ENCODE data around the gene MYH11.

The MYH11 gene

GRCh38 chr16:15856901-15857698 lies at the start of gene MYH11:
Gene MYH11, minus strand, starts transcription at chr16:15857028. Its CDS starts 18,776 bp downstream, at chr16:15838252.
- in situ Hi-C loops (cut with MboI; ENCODE audit: low sequenced_read_pairs), result no loop called here

GRCh38 chr16:15906439-15906838 lies 49.6 kb upstream of the MYH11 start:
- in situ Hi-C loops (cut with MboI; ENCODE audit: low sequenced_read_pairs), result no loop called here

- in situ Hi-C loops (cut with MboI; ENCODE audit: low sequenced_read_pairs), result no loop called here
These were observed 47.1 kb upstream of the MYH11 start for GRCh38 chr16:15903960-15904359.

GRCh38 chr16:15900901-15901500 lies 44.2 kb upstream of the MYH11 start:
- in situ Hi-C loops (cut with MboI; ENCODE audit: low sequenced_read_pairs), result no loop called here

GRCh38 chr16:15900357-15900756 lies 43.5 kb upstream of the MYH11 start:
- in situ Hi-C loops (cut with MboI; ENCODE audit: low sequenced_read_pairs), result no loop called here

GRCh38 chr16:15899538-15900100 lies 42.8 kb upstream of the MYH11 start:
- in situ Hi-C loops (cut with MboI; ENCODE audit: low sequenced_read_pairs), result no loop called here

GRCh38 chr16:15898654-15899053 lies 41.8 kb upstream of the MYH11 start:
- in situ Hi-C loops (cut with MboI; ENCODE audit: low sequenced_read_pairs), result no loop called here

DNA sequence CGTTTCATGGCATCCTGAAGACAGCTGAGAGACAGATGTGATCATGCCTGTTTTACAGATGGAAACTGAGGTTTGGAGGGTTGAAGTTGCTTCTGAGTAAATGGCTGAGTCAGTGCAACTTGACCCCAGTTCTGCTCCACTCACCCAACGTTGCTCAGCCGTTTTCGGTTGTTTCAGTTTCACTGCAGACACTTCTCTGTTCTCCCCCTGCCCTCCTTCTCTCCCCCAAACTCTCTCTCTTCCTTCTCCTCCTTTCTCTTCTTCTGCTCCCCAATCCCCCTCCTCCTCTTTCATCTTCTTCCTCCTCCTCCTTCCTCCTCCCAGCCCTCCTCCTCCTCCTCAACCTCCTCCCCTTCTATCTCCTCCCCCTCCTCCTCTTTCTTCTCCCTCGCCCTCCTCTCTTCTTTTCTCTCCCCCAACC lies 41.0 kb upstream of the MYH11 start:
- in situ Hi-C loops (cut with MboI; ENCODE audit: low sequenced_read_pairs), result no loop called here

DNA sequence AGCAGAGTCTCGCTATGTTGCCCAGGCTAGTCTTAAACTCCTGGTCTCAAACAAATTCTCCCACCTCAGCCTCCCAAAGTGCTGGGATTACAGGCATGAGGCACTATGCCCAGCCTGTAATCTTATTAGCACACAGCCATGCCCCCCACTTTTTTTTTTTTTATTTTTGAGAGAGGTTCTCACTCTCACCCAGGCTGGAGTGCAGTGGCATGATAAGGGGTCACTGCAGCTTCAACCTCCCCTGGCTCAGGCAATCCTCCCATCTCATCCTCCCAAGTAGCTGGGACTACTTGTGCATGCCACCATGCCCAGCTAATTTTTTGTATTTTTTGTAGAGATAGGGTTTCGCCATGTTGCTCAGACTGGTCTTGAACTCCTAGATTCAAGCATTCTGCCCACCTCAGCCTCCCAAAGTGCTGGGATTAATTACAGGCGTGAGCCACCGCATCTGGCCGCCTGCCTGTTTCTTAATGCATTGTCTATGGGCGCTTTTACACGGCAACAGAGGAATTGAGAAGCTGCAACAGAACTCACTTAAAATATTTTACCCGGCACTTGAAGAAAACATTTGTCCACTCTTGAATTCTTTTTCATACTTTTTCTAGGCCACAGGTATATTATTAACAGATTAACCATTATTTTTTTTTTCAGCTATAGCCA lies 40.4 kb upstream of the MYH11 start:
- in situ Hi-C loops (cut with MboI; ENCODE audit: low sequenced_read_pairs), result no loop called here

DNA sequence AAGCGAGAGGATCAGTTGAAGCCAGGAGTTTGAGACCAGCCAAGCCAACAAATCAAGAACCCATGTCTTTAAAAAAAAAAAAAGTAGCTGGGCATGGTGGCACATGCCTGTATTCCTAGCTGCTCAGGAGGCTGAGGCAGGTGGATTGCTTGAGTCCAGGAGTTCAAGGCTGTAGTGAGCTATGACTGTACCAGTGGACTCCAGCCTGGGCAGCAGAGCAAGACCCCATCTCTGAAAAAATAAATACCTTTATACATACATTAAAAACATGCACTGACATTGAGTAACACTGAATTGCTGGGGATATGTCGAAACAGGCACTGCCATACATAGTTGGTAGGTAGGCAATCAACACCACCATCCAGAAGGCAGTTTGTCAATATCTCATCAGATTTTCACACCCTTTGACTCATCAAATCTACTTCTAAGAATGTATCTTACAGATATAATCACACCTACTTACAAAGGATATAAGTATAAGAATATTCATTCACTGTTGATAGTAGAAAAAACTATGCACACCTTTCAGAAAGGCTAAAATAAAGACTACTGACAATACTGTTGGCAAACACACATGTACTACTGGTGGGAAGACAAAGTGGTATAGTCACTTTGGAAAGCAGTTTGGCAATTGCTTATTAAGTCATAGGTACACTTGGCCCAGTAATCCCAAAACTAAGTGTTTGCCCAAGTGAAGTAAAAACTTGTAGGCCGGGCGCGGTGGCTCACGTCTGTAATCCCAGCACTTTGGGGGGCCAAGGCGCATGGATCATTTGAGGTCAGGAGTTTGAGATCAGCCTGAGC lies 37.9 kb upstream of the MYH11 start:
- in situ Hi-C loops (cut with MboI; ENCODE audit: low sequenced_read_pairs), result no loop called here

- in situ Hi-C loops (cut with MboI; ENCODE audit: low sequenced_read_pairs), result no loop called here
These were observed 34.7 kb upstream of the MYH11 start for GRCh38 chr16:15891508-15891907.

- in situ Hi-C loops (cut with MboI; ENCODE audit: low sequenced_read_pairs), result no loop called here
These were observed 31.5 kb upstream of the MYH11 start, which contains the start of gene CEP20 for GRCh38 chr16:15888072-15888976. Gene CEP20, minus strand, starts transcription at chr16:15888603. Its CDS starts 18 bp downstream, at chr16:15888585.

- in situ Hi-C loops (cut with MboI; ENCODE audit: low sequenced_read_pairs), result no loop called here
These were observed 30.5 kb upstream of the MYH11 start for GRCh38 chr16:15887283-15887682.

GRCh38 chr16:15886078-15886477 lies 29.2 kb upstream of the MYH11 start:
- in situ Hi-C loops (cut with MboI; ENCODE audit: low sequenced_read_pairs), result no loop called here

DNA sequence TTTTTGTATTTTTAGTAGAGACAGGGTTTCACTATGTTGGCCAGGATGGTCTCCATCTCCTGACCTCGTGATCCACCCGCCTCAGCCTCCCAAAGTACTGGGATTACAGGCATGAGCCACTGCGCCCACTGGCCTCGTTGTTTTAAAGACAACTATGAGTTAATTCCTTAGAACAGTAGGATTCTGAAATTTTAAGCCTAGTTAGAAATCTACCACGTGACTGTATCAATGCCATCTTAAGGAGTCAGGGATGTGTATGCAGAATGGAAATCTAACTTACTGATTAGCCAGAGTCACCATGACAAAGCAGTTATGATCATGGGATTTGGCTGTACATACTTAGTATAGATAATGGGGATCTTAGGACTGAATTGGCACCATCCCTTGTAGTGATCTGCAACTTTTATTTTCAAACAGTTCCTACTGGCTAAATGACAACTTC lies 28.8 kb upstream of the MYH11 start:
- in situ Hi-C loops (cut with MboI; ENCODE audit: low sequenced_read_pairs), result no loop called here

GRCh38 chr16:15882563-15882962 lies 25.7 kb upstream of the MYH11 start:
- in situ Hi-C loops (cut with MboI; ENCODE audit: low sequenced_read_pairs), result no loop called here

DNA sequence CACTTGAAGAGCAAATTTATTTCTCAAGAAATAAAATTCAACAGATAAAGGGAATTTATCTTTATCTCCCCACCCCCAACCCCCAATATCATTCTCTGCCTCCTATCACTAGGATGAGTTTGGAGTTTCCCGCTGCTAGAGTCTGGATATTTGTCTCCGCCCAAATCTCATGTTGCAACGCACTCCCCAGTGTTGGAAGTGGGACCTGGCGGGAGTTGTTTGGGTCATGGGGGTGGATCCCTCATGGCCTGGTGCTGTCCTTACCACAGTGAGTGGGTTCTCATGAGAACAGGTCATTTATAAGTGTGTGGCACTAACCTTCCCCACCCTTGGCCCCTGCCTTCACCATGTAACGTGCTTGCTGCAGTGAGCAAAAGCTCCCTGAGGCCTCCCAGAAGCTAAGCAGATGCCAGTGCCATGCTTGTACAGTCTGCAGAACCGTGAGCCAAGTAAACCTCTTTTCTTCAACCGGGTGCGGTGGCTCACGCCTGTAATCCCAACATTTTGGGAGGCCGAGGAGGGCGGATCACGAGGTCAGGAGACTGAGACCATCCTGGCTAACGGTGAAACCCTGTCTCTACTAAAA lies 25.1 kb upstream of the MYH11 start:
- in situ Hi-C loops (cut with MboI; ENCODE audit: low sequenced_read_pairs), result no loop called here

GRCh38 chr16:15880434-15881308 lies 23.8 kb upstream of the MYH11 start:
- in situ Hi-C loops (cut with MboI; ENCODE audit: low sequenced_read_pairs), result no loop called here

Data from hTERT RPE-1 (cell line).